NCI-H1092 (cell line): ENCODE measurements around the gene TNS3.
"Not testable (repeated sequence)": the region's sequence is repeated elsewhere in the genome, so short reads cannot be mapped to it uniquely, and the experiment has no call there.

Experiments used
- DNase-seq: peaks from one replicate; lab custom pipeline; 2025; lab: John Stamatoyannopoulos, UW

Gene TNS3

GRCh38 chr7:47471358-47471703 lies 110.6 kb downstream of the TNS3 start:
- no peak for DNase-seq

DNA sequence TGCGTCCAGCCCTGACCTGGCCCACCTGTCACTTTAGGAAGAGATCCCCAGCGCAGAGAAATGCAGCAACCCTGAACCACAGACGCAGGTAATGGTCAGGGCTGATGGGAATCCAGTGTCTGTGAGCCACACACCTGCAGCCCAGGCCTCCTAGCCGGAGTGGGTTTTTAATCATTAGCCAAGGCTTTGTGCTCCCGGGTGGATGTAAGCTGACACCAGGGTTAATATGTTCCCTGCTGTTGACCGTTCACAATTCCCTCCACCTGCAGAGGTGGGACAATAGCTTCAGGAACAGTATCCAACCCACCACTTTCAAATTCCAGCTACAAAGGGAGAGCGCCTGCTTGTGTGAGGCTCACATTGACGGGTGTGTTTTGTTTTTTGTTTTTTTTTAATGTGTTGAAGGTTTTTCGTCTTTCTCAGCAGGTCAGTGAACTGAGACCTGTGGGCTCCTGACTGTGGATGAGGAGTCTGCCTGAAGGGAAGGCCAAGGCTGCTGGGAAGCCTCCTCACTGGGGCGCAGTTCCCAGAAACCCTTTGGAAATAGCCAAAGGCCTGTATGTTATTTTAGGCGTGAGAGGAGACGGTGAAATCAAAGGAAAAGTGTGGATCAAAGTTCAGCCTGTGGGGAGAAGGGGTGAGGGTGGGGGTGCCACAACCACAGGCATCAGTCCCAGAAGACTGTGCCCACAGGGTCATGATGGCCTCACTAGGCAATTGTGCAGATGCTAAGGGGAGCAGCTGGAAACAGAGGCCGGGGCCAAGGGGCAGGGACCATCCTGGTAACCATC lies 111.1 kb downstream of the TNS3 start:
- peak; percentile 79 for DNase-seq

DNA sequence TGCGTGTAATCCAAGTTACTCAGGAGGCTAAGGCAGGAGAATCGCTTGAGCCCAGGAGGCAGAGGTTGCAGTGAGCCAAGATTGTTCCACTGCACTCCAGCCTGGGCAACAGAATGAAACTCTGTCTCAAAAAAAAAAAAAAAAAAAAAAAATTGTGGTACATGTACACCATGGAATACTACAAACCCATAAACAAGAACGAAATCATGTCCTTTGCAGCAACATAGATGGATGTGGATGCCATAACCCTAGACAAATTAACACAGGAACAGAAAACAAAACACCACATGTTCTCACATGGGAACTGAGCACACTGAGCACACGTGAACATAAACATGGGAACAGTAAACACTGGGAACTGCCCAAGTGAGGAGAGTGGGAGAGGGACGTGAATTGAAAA lies 112.1 kb downstream of the TNS3 start:
- not testable (repeated sequence) for DNase-seq

GRCh38 chr7:47466832-47467231 lies 115.1 kb downstream of the TNS3 start:
- no peak for DNase-seq

DNA sequence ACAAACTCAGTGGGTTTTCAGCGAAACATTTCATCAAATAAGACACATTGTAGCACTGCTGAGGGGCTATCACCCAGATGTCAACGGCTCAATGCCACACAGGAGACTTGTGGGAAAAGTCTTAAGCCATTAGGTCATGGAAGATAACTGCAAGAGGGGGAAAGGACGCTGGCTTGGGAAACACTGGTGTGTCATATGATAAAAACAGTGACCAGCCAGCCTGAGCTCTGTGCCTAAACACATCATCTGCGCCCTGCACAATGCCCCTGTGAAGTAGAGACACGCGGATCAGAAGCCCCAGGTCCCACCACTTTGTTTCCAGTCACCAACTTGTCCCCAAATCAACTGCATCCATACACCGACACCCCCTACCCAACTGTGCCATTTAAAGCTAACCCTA lies 116.7 kb downstream of the TNS3 start:
- no peak for DNase-seq

GRCh38 chr7:47464266-47464665 lies 117.6 kb downstream of the TNS3 start:
- no peak for DNase-seq

GRCh38 chr7:47461746-47462145 lies 120.2 kb downstream of the TNS3 start:
- DNase-seq: no peak

DNA sequence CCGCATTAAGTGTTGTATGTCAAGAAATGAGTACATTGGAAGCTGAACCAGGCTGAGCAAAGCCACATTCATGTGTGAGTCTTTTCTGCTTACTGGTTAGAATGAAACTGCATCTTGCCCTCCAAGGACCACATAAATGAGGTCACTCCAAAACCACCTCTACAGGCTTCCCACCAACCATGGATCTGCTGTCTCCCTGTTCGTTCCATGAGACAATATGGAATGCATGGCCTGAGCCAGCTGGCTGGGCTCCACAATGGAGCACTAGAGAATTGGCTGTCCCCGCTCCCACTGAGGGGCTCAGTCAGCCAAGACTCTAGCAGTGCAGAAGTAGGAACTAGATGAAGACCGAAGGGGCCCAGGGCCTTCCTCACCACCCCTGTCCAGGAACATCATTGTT lies 120.8 kb downstream of the TNS3 start:
- peak; percentile 58 for DNase-seq

DNA sequence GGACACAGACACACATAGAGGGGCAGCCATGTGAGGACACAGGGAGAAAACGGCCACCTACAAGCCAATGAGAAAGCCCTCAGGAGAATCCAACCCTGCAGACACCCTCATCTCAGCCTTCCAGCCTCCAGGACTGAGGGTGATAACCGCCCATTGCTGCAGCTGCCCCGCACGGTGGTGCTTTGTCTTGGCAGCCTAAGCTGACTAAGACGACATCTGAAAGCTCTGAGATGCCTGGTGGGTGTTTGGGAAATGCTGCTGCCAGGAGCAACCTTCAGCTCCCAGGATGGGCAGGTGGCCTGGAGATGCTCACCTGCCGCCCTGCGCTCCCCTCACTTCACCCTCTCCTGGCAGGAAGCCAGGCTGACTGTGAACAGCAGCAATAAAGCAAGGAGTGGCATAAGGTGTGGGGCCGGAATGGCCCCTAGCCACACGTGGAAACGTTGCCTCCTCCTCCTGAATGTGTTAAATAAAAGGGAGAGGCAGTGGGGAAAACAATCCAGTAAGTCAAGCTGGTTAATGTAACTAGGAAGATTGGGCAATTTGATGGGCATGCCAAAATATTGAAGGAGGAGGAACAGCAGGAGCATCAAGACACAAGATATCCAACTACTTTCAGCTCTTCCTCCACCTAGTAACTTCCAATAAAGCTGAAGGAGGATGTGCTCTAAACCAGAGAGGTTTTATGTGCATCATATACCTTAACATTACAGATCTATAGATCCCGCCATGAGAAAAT lies 121.5 kb downstream of the TNS3 start:
- peak; percentile 57 for DNase-seq

- no peak for DNase-seq
Observed at GRCh38 chr7:47458486-47458885, 123.4 kb downstream of the TNS3 start.

GRCh38 chr7:47458057-47458456 lies 123.9 kb downstream of the TNS3 start:
- DNase-seq: no peak

GRCh38 chr7:47456210-47456955 lies 125.5 kb downstream of the TNS3 start:
- DNase-seq: no peak

DNA sequence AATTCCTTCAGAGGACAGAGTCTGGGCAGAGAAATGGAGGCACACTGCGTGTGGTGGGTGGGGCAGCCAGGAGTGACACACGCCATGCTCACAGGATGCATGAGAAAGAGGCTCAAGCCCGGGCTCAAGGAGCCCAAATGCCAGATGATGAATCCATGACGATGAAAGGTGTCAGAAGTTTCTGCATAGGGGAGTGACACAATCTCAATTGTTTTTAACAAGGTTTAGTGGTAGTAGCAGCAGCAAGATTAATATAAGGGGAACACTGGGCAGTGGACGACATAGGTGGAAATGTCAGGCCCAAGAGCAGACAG lies 126.1 kb downstream of the TNS3 start:
- DNase-seq: no peak

DNA sequence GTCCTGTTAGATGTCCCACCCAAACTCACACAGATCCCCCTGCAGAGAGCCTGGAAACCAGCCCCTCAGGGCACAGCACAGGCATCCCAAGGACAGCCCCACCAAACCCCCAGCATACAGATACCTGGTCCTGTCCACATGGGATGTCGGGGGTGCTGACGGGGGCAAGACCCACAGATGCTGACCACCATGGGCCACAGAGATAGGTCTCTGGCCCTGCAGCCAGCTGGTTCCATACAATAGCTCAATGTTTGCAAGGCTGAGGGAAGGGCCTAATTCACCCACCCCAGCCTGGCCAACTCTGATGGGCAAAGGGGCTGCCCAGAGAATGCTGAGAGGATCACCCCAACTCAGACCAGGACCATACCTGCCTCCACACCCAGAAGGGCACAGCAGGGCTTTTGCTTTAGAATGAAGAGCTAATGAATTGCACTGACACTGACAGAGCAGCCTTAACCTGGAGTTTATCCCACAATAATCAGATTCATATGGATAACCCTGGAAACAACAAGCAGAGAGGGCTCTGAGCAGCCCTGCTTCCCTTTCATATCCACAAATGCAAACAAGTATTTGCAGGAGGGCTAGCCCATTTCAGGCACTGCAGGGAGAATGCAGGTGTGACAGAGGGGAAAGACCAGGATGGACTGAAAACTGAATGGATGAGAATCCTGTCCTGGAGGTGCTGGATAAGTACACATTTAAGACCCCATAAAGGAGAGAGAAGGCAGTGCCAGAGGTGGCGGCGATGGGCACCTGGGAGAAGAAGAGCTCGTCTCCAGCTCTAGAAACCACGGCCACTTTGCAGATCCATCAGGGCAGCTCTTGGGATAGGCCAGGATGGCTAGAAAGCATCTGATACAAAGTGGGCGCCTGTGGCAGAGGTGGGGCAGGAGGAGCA lies 126.7 kb downstream of the TNS3 start:
- no peak for DNase-seq

DNA sequence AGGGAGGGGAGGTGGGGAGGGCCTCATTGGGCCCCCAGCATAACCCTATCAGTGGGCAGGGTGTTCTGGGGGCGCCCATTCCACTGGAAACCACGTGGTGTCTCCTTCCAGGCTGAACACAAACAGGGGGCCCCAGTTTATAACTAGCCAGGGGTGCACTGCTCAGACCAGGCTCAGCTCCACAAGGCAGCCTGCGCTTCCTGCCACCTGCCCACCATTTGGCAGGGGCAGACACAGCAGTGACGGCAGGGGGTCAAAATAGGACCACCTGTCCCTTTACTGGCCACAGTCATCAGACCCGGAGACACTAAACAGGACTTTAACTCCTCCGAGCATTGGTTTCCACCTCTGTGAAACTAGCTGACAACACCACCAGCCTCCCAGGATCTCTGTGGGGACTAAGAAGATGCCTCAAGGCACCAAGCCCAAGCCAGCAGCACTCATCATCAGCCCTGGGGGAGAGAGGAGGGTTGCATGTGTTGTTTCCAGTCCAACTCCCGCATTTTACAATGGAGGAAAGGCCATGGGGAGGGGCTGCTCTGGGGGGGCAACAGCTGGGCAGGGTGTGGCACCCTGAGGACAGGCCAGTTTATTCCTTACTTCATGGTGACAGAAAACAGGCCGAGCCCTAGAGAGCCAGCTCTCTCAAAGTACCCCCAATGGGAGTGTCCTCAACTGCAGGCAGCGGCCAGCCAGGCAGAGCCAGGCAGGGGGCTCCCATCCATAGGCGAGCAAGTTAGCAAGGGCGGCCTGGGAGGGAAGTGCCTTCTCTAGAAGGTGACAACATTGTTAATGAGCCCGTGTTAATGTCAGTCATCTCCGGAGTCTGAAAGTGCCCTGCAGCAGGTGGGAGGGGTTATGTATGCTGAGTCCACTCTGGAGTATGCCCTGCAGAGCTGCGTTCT lies 127.6 kb downstream of the TNS3 start:
- no peak for DNase-seq

GRCh38 chr7:47453093-47454061 lies 128.5 kb downstream of the TNS3 start:
- DNase-seq: peak; percentile 47

DNA sequence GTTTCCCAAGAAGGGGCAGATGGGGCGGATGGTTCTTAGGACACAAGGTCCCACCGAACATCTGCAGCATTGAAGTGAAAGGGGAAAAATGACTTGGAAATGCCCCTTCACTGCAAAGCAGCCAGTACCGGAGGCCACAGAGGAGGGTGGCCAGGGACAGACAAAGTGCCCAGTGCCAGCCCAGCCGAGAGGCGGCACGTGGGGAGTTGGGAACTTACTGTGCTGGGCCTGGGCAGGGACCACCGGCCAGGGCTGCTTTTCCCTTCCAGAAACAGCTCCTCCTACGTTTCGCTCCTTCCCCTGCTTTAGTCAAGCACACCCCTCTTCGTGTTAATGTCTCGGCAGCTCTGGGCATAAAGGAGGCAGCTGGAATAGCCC lies 129.2 kb downstream of the TNS3 start:
- no peak for DNase-seq

DNA sequence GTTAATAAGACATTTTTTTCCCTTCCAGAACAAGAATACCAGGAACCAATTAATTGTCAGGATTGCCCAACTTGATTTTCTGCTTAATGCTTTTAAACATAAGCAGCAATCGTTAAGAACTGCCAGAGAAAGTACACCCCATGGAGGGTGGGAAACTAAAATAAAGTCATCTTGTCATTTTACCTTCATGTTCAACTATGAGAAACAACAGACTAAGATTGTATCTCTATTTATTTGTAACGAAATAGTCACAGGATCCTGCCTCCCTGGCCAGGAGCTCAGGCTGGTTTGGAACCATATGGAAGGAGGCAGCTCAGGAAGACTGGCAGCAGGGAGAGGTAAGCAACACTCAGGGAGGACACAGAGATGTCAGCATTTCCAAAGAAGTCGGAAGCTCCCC lies 129.6 kb downstream of the TNS3 start:
- DNase-seq: no peak

DNA sequence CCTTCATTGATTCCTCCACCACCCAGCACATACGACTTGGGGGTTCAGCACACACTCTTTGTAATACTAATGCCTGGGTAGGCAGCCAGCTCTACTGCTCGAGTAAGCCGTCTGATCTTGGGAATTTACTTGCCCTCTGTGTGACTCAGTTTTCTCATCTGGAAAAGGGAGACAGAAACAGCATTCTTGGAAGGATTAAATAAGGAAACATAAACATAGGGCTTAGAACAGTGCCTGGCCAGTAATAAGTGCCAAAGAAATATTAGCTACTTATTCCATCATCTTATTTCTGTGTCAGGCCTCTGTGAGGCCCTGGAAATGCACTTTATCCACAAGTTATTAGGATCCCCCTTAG lies 130.1 kb downstream of the TNS3 start:
- DNase-seq: no peak
